Ovary (tissue), 9 donors: Measurements from ENCODE around the gene HDAC1. TPM values are rescaled to one million over a fixed set of nuclear protein-coding genes. Genes with fewer than 3 reads are reported as not detected.
"Not testable (repeated sequence)": the region's sequence is repeated elsewhere in the genome, so short reads cannot be mapped to it uniquely, and the experiment has no call there.

Source experiments
- DNase-seq, 5 donors: peaks; one replicate each; pipeline ENCODE4 v3.0.0-alpha.2; 2019 to 2020
- H3K27ac ChIP-seq, 2 donors: fragments of 200-600 bp; one replicate each; pipeline versions ENCODE4 v1.5.1 to v1.8.0; 2019 to 2022
- H3K27me3 ChIP-seq: fragments of 200-600 bp; one replicate; pipeline ENCODE4 v1.8.0; 2022
- H3K36me3 ChIP-seq: fragments of 200-600 bp; sonication (generic); one replicate; pipeline ENCODE4 v1.5.1; 2019
- H3K4me1 ChIP-seq: one replicate; pipeline ENCODE4 v1.8.1; 2013; ENCODE audit warnings: mild to moderate bottlenecking, moderate library complexity; ENCODE audit not compliant: insufficient read depth
- H3K4me3 ChIP-seq: fragments of 200-600 bp; sonication (generic); one replicate; pipeline ENCODE4 v1.5.1; 2017
- H3K9me3 ChIP-seq, 2 donors: fragments of 200-600 bp in 1 of 2; sonication (generic) in 1 of 2; one replicate each; pipeline versions ENCODE4 v1.5.1 to v1.8.1; 2013 to 2019; ENCODE audit warnings: mild to moderate bottlenecking in 1 of 2, moderate library complexity in 1 of 2
- EP300 ChIP-seq: sonication (generic); formaldehyde crosslinking; IDR thresholded peaks from one replicate; pipeline ENCODE4 v1.6.1; 2017; ENCODE audit warnings: antibody characterized with exemption
- POLR2A ChIP-seq: fragments of 450-650 bp; IDR thresholded peaks from one replicate; pipeline ENCODE4 v1.6.1; 2017; ENCODE audit warnings: antibody characterized with exemption, mild to moderate bottlenecking, moderate library complexity
- WGBS, 3 donors: extraction: QIAGEN DNeasy Blood & Tissue Kit in 1 of 3; methylation state at CpG; one replicate each; pipeline versions ENCODE4 v1.1.5 to v1.1.7; 2013 to 2017; 5-methylcytosine and 5-hydroxymethylcytosine counted together
- intact Hi-C, 4 donors: fragments of 100-400 bp; cut with DNase I; formaldehyde crosslinking; loops; one replicate each; pipeline versions ENCODE4 v1.11.0 to v1.15.1; 2022 to 2023
- polyA plus RNA-seq, 2 donors: library from polyadenylated mRNA; stranded (reverse); fragments of 200-250 nt in 1 of 2; fragments of 350-450 nt in 1 of 2; fragmentation: Illumina TruSeq in 1 of 2; extraction: RNeasy Lipid Tissue Mini Kit (QIAGEN cat#74804) in 1 of 2; gene quantifications; one replicate each; pipeline ENCODE4 v1.2.3, GENCODE V29; 2013 to 2014
- total RNA-seq, 7 donors: library from RNA; depleted of rRNA in 2 of 7; stranded (reverse); fragments of >200 nt in 2 of 7; fragmentation: NEBNext Ultra II Directional in 3 of 7; extraction: Animal tissue kit (Norgen Biotek cat#: 25700) in 3 of 7; gene quantifications; one replicate each; pipeline versions ENCODE4 v1.1.0 to v1.2.4, GENCODE V29; 2016 to 2023
- TF ChIP-seq, protein P1 (sequence below), 3 donors: fragments of 450-650 bp in 2 of 3; fragments of 200-600 bp in 1 of 3; IDR thresholded peaks; one replicate each; pipeline versions ENCODE4 v1.5.1 to v1.8.0; 2016 to 2022; ENCODE audit warnings: antibody characterized with exemption in 3 of 3, mild to moderate bottlenecking in 1 of 3
- donor health status: DM: no; HTN: no; CAD: no; lungs with moderate emphysema.
- donor health status: DM: no; HTN: no; CAD: no.
- donor health status: Bipolar disorder and iron deficiency.
- donor health status: DM: yes; HTN: yes; CAD: no.
- donor health status: DM: no; HTN: no; CAD: no.
- donor health status: DM: yes; HTN: yes; CAD: no.

The HDAC1 gene
- total and polyA plus RNA-seq, 9 donors = 52.9 to 107 (median 89.2) TPM

DNA sequence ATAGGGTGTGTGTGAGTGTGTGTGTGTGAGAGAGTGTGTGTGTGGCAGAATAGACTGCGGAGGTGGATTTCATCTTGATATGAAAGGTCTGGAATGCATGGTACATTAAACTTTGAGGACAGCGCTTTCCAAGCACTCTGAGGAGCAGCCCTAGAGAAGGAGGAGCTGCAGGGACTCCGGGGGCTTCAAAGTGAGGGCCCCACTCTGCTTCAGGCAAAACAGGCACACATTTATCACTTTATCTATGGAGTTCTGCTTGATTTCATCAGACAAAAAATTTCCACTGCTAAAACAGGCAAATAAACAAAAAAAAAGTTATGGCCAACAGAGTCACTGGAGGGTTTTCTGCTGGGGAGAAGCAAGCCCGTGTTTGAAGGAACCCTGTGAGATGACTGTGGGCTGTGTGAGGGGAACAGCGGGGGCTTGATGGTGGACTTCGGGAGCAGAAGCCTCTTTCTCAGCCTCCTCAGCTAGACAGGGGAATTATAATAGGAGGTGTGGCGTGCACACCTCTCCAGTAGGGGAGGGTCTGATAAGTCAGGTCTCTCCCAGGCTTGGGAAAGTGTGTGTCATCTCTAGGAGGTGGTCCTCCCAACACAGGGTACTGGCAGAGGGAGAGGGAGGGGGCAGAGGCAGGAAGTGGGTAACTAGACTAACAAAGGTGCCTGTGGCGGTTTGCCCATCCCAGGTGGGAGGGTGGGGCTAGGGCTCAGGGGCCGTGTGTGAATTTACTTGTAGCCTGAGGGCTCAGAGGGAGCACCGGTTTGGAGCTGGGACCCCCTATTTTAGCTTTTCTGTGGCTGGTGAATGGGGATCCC is 18.3 kb upstream of the HDAC1 start:
- no peaks in the 10 kb centered on the region for H3K27me3 ChIP-seq
- no peak for DNase-seq
- intact Hi-C loops = no loop called here
- H3K4me3 ChIP-seq = no peak overlapping the region
- no peak overlapping the region for H3K27ac ChIP-seq
- no peaks in the 10 kb centered on the region for H3K9me3 ChIP-seq
- 56 to 65% (median 61%) methylated on average over 10 of the region's 10 CpGs for WGBS, 3 donors
- TF ChIP-seq POLR2A (no peak), EP300 (no peak)
- TF ChIP-seq, protein P1, sequence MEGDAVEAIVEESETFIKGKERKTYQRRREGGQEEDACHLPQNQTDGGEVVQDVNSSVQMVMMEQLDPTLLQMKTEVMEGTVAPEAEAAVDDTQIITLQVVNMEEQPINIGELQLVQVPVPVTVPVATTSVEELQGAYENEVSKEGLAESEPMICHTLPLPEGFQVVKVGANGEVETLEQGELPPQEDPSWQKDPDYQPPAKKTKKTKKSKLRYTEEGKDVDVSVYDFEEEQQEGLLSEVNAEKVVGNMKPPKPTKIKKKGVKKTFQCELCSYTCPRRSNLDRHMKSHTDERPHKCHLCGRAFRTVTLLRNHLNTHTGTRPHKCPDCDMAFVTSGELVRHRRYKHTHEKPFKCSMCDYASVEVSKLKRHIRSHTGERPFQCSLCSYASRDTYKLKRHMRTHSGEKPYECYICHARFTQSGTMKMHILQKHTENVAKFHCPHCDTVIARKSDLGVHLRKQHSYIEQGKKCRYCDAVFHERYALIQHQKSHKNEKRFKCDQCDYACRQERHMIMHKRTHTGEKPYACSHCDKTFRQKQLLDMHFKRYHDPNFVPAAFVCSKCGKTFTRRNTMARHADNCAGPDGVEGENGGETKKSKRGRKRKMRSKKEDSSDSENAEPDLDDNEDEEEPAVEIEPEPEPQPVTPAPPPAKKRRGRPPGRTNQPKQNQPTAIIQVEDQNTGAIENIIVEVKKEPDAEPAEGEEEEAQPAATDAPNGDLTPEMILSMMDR (IDR thresholded peaks at IDR 0.05) = no peak
- no peaks in the 10 kb centered on the region for H3K4me1 ChIP-seq
- no peaks in the 10 kb centered on the region for H3K36me3 ChIP-seq

DNA sequence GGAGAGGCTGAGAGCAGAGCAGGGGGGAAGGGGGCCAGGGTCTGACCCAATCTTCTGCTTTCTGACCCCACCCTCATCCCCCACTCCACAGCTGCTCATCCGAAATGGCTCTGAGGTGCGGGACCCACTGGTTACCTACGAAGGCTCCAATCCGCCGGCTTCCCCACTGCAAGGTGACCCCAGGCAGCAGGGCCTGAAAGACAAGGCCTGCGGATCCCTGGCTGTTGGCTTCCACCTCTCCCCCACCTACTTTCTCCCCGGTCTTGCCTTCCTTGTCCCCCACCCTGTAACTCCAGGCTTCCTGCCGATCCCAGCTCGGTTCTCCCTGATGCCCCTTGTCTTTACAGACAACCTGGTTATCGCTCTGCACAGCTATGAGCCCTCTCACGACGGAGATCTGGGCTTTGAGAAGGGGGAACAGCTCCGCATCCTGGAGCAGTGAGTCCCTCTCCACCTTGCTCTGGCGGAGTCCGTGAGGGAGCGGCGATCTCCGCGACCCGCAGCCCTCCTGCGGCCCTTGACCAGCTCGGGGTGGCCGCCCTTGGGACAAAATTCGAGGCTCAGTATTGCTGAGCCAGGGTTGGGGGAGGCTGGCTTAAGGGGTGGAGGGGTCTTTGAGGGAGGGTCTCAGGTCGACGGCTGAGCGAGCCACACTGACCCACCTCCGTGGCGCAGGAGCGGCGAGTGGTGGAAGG is 17.1 kb upstream of the HDAC1 start:
- Histone ChIP-seq H3K9me3 (no peaks in the 10 kb centered on the region), H3K4me1 (no peaks in the 10 kb centered on the region), H3K27me3 (no peaks in the 10 kb centered on the region), H3K4me3 (no peak overlapping the region), H3K27ac (no peak overlapping the region), H3K36me3 (no peaks in the 10 kb centered on the region)
- intact Hi-C loops = no loop called here
- no peak for DNase-seq
- WGBS, 3 donors = 82 to 88% (median 83%) methylated on average over 31 of the region's 31 CpGs
- TF ChIP-seq, protein P1 (IDR thresholded peaks at IDR 0.05) = no peak
- no peak for TF ChIP-seq EP300
- no peak for TF ChIP-seq POLR2A

DNA sequence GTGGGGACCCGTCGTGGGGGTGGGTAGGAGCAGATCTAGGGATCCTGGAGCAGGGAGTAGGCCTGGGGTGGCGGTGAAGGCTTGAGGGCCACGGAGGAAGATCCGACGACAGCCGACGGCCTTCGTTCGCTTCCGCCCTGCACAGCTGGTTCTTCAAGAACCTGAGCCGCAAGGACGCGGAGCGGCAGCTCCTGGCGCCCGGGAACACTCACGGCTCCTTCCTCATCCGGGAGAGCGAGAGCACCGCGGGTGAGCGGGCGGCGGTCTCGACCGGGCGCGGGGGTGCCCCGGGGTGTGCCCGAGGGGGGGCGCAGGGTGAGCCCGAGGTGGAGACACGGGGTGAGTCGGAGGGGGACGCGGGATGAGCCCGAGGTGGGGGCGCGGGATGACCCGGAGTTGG is 16.5 kb upstream of the HDAC1 start:
- 10 to 31% (median 20%) methylated on average over 14 to 41 of the region's 41 CpGs for WGBS, 3 donors
- Histone ChIP-seq H3K4me1 (no peaks in the 10 kb centered on the region), H3K27me3 (no peaks in the 10 kb centered on the region), H3K9me3 (no peaks in the 10 kb centered on the region), H3K4me3 (no peak overlapping the region), H3K27ac (no peak overlapping the region), H3K36me3 (no peaks in the 10 kb centered on the region)
- peak in 1 of 5 donors; percentile 57 for DNase-seq
- TF ChIP-seq, protein P1 (IDR thresholded peaks at IDR 0.05) = no peak
- TF ChIP-seq EP300 = no peak
- no peak for TF ChIP-seq POLR2A
- intact Hi-C loops = no loop called here

DNA sequence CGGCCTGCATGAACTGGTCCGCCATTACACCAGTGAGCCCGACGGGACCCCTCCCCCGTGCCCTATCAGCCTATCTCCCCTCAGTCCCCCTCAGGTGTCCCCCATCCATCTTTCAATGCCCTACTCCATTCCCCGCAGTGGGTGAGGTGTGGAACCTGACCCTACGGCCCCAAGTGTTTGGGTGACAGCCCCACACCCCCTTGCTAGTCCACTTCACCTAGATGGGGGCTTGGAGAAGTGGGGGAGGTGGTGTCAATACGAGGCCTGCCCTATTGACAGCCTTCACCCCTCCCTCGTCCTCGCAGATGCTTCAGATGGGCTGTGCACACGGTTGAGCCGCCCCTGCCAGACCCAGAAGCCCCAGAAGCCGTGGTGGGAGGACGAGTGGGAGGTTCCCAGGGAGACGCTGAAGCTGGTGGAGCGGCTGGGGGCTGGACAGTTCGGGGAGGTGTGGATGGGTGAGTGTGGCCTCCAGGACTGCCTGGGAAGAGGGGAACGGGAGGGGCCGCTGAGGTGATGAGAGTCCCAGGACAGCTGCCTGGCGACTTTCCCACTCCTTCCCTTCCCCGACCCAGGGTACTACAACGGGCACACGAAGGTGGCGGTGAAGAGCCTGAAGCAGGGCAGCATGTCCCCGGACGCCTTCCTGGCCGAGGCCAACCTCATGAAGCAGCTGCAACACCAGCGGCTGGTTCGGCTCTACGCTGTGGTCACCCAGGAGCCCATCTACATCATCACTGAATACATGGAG is 15.7 kb upstream of the HDAC1 start:
- no peak overlapping the region for H3K27ac ChIP-seq
- TF ChIP-seq POLR2A = no peak
- TF ChIP-seq EP300 = no peak
- TF ChIP-seq, protein P1 (IDR thresholded peaks at IDR 0.05) = no peak
- no peak overlapping the region for H3K4me3 ChIP-seq
- no peak for DNase-seq
- H3K9me3 ChIP-seq = no peaks in the 10 kb centered on the region
- intact Hi-C loops = no loop called here
- no peaks in the 10 kb centered on the region for H3K4me1 ChIP-seq
- 55 to 59% (median 58%) methylated on average over 30 of the region's 30 CpGs for WGBS, 3 donors
- H3K27me3 ChIP-seq = no peaks in the 10 kb centered on the region
- H3K36me3 ChIP-seq = no peaks in the 10 kb centered on the region

DNA sequence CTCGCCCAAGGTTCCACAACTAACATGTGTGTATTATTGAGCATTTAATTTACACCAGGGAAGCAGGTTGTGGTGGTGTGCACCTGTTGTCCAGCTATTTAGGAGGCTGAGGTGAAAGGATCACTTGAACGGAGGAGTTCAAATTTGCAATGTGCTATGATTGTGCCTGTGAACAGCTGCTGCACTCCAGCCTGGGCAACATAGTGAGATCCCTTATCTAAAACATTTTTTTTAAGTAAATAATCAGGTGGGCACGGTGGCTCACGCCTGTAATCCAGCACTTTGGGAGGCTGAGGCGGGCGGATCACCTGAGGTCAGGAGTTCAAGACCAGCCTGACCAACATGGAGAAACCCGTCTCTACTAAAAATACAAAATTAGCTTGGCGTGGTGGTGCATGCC is 7.1 kb upstream of the HDAC1 start:
- H3K27ac ChIP-seq, H3K27me3 ChIP-seq, H3K36me3 ChIP-seq, intact Hi-C loops, H3K9me3 ChIP-seq, H3K4me1 ChIP-seq, H3K4me3 ChIP-seq, DNase-seq: not testable (repeated sequence)
- WGBS, 3 donors = 86 to 91% (median 90%) methylated on average over 8 of the region's 8 CpGs
